CD14-positive monocyte (primary cell): ENCODE measurements around the gene CES2. TPM values are rescaled to one million over a fixed set of nuclear protein-coding genes. Genes with fewer than 3 reads are reported as not detected.
A peak's percentile ranks its signal among the peaks of the same experiment; 100 is the strongest.

ENCODE experiments used
- DNase-seq, 3 donors: peaks; one replicate each; pipeline ENCODE4 v3.0.0-alpha.2; 2011 to 2022
- H2AFZ ChIP-seq: 2 replicates; pipeline ENCODE4 v1.6.0; 2012; ENCODE audit warnings: mild to moderate bottlenecking, low read depth, low read length, inconsistent platforms; ENCODE audit not compliant: insufficient read depth, poor library complexity, severe bottlenecking
- H3K27ac ChIP-seq, 2 donors: 1 replicate in 1 of 2; 2 replicates in 1 of 2; pipeline ENCODE4 v1.5.1; 2012 to 2013; ENCODE audit warnings: low read length in 2 of 2, control low read depth in 1 of 2, inconsistent platforms in 1 of 2, low read depth in 1 of 2, mild to moderate bottlenecking in 1 of 2
- H3K27me3 ChIP-seq, 2 donors: one replicate each; pipeline versions ENCODE4 v1.6.0 to v1.6.1; 2011 to 2013; ENCODE audit warnings: low read length in 2 of 2; ENCODE audit not compliant: control insufficient read depth in 2 of 2, insufficient read depth in 2 of 2
- H3K36me3 ChIP-seq, 2 donors: replicated peaks in 1 of 2; 1 replicate in 1 of 2; 2 replicates in 1 of 2; pipeline versions ENCODE4 v1.5.1 to v1.6.1; 2012 to 2013; ENCODE audit warnings: low read length in 2 of 2, control low read depth in 1 of 2, inconsistent platforms in 1 of 2, mild to moderate bottlenecking in 1 of 2; ENCODE audit not compliant: insufficient read depth in 2 of 2, control insufficient read depth in 1 of 2
- H3K4me1 ChIP-seq, 2 donors: 1 replicate in 1 of 2; 2 replicates in 1 of 2; pipeline versions ENCODE4 v1.5.1 to v1.6.1; 2012 to 2013; ENCODE audit warnings: low read length in 2 of 2, control low read depth in 1 of 2, inconsistent platforms in 1 of 2, mild to moderate bottlenecking in 1 of 2, moderate library complexity in 1 of 2; ENCODE audit not compliant: insufficient read depth in 2 of 2, control insufficient read depth in 1 of 2
- H3K4me2 ChIP-seq: replicated peaks from 2 replicates; pipeline ENCODE3; 2012; ENCODE audit warnings: low read length, moderate library complexity, mild to moderate bottlenecking; ENCODE audit not compliant: poor library complexity, severe bottlenecking; ENCODE audit errors: extremely low read depth
- H3K4me3 ChIP-seq, 3 experiments: fragments of 200-600 bp in 1 of 3; sonication (generic) in 1 of 3; replicated peaks in 1 of 3; 1 replicate in 2 of 3; 2 replicates in 1 of 3; pipeline ENCODE4 v1.5.1; 2011 to 2013; ENCODE audit warnings: low read length in 3 of 3, mild to moderate bottlenecking in 3 of 3, control low read depth in 2 of 3, low read depth in 2 of 3, inconsistent platforms in 1 of 3, moderate library complexity in 1 of 3
- H3K79me2 ChIP-seq: 2 replicates; pipeline ENCODE4 v1.6.0; 2012; ENCODE audit warnings: mild to moderate bottlenecking, control low read depth, inconsistent platforms, low read length, moderate library complexity; ENCODE audit not compliant: insufficient read depth
- H3K9ac ChIP-seq: 2 replicates; pipeline ENCODE4 v1.6.0; 2017; ENCODE audit warnings: low read length, mild to moderate bottlenecking; ENCODE audit not compliant: insufficient read depth, poor library complexity, severe bottlenecking
- H3K9me3 ChIP-seq, 2 donors: replicated peaks in 1 of 2; 1 replicate in 1 of 2; 2 replicates in 1 of 2; pipeline versions ENCODE4 v1.5.1 to v1.6.1; 2012 to 2013; ENCODE audit warnings: low read length in 2 of 2, control low read depth in 1 of 2; ENCODE audit not compliant: control insufficient read depth in 1 of 2, insufficient read depth in 1 of 2
- H4K20me1 ChIP-seq: 2 replicates; pipeline ENCODE4 v1.6.0; 2012; ENCODE audit warnings: mild to moderate bottlenecking, low read length, control low read depth, moderate library complexity; ENCODE audit not compliant: insufficient read depth
- H3K27ac Mint-ChIP-seq, 7 donors: one replicate each; pipeline ENCODE4 v1.8.0; 2020; ENCODE audit warnings: mild to moderate bottlenecking in 7 of 7, mixed read lengths in 7 of 7, moderate library complexity in 6 of 7, inconsistent platforms in 2 of 7
- H3K27me3 Mint-ChIP-seq, 3 donors: one replicate each; pipeline ENCODE4 v1.8.0; 2021 to 2022; ENCODE audit warnings: low read depth in 3 of 3, mild to moderate bottlenecking in 3 of 3, mixed read lengths in 3 of 3, moderate library complexity in 3 of 3, inconsistent platforms in 1 of 3
- H3K36me3 Mint-ChIP-seq, 2 donors: one replicate each; pipeline ENCODE4 v1.8.0; 2020; ENCODE audit warnings: mixed read lengths in 2 of 2, inconsistent platforms in 1 of 2, mild to moderate bottlenecking in 1 of 2
- H3K4me1 Mint-ChIP-seq: one replicate; pipeline ENCODE4 v1.8.0; 2020; ENCODE audit warnings: mild to moderate bottlenecking, mixed read lengths
- H3K4me3 Mint-ChIP-seq, 2 donors: one replicate each; pipeline ENCODE4 v1.8.0; 2020; ENCODE audit warnings: mild to moderate bottlenecking in 2 of 2, mixed read lengths in 2 of 2, moderate library complexity in 1 of 2
- H3K9me3 Mint-ChIP-seq, 7 donors: one replicate each; pipeline ENCODE4 v1.8.0; 2020 to 2022; ENCODE audit warnings: mixed read lengths in 7 of 7, mild to moderate bottlenecking in 6 of 7, moderate library complexity in 6 of 7, inconsistent platforms in 2 of 7
- CTCF ChIP-seq: fragments of 200-600 bp; IDR thresholded peaks from one replicate; pipeline ENCODE4 v1.8.0; 2022; ENCODE audit warnings: antibody characterized with exemption, mild to moderate bottlenecking
- WGBS: methylation state at CpG from one replicate; pipeline ENCODE4 v1.1.5; 2013; ENCODE audit warnings: missing lambda C conversion rate; ENCODE audit not compliant: insufficient coverage; 5-methylcytosine and 5-hydroxymethylcytosine counted together
- intact Hi-C, 2 donors: fragments of 100-400 bp; cut with micrococcal nuclease; formaldehyde crosslinking; loops; one replicate each; pipeline versions ENCODE4 v1.15.0 to v1.15.1; 2023
- polyA plus RNA-seq, 3 donors: library from polyadenylated mRNA; depleted of rRNA in 1 of 3; unstranded in 2 of 3; stranded (reverse) in 1 of 3; fragments of 300-500 nt in 2 of 3; fragments of >200 nt in 1 of 3; fragmentation: Illumina TruSeq in 2 of 3; gene quantifications; 1 replicate in 2 of 3; 2 replicates in 1 of 3; pipeline ENCODE4 v1.2.3, GENCODE V29; 2012 to 2021

The CES2 gene
- polyA plus RNA-seq, 3 donors, result 14.0 to 29.0 (median 23.2) TPM

- H4K20me1 ChIP-seq, result peaks cover 22% of the 10 kb centered on the region
- H3K9me3 ChIP-seq, result no peaks in the 10 kb centered on the region
- no peak overlapping the region for H2AFZ ChIP-seq
- peaks cover 32 to 42% of the 10 kb centered on the region in 2 donors for H3K4me1 ChIP-seq
- DNase-seq, result no peak
- no CpG with 5 or more reads among the region's 2 CpGs for WGBS
- no peak for TF ChIP-seq CTCF
- H3K79me2 ChIP-seq, result peaks cover 41% of the 10 kb centered on the region
- Mint-ChIP-seq H3K4me3 (no peak overlapping the region), H3K4me1 (peaks cover 54% of the 10 kb centered on the region), H3K9me3 (peaks cover 0 to 2% (median 0%) of the 10 kb centered on the region in 7 donors), H3K27ac (no peak overlapping the region), H3K27me3 (peaks cover 0 to 14% (median 8%) of the 10 kb centered on the region in 3 donors), H3K36me3 (peaks cover 25 to 39% of the 10 kb centered on the region in 2 donors)
- H3K4me2 ChIP-seq, result no peak overlapping the region
- peaks cover 0 to 8% of the 10 kb centered on the region in 2 donors for H3K27me3 ChIP-seq
- intact Hi-C loops, result loop anchor here in 1 of 2 donors (5.0 kb wide), 1 partner anchor 34 kb away; no protein-coding TSS in a partner anchor
- H3K36me3 ChIP-seq, result peaks cover 5 to 17% of the 10 kb centered on the region in 2 donors
- no peak overlapping the region for H3K9ac ChIP-seq
- H3K4me3 ChIP-seq, result no peak overlapping the region
- H3K27ac ChIP-seq, result no peak overlapping the region
Measured at GRCh38 chr16:66931665-66932064, 3.7 kb upstream of the CES2 start.

GRCh38 chr16:66932076-66932475, 3.2 kb upstream of the CES2 start:
- peaks cover 27 to 41% of the 10 kb centered on the region in 2 donors for H3K36me3 Mint-ChIP-seq
- TF ChIP-seq CTCF, result no peak
- Histone ChIP-seq H3K9me3 (no peaks in the 10 kb centered on the region), H3K27me3 (peaks cover 0 to 3% of the 10 kb centered on the region in 2 donors), H3K9ac (no peak overlapping the region), H3K27ac (no peak overlapping the region), H3K79me2 (peaks cover 44% of the 10 kb centered on the region), H2AFZ (no peak overlapping the region), H3K4me2 (no peak overlapping the region), H3K36me3 (peaks cover 5 to 18% of the 10 kb centered on the region in 2 donors), H3K4me3 (no peak overlapping the region), H4K20me1 (peaks cover 27% of the 10 kb centered on the region), H3K4me1 (peaks cover 28 to 42% of the 10 kb centered on the region in 2 donors)
- H3K27ac Mint-ChIP-seq, result peak overlapping the region in 2 of 7 donors; percentile 9 to 26
- no peak overlapping the region for H3K4me3 Mint-ChIP-seq
- intact Hi-C loops, result loop anchor here in 1 of 2 donors (5.0 kb wide), 1 partner anchor 35 kb away; no protein-coding TSS in a partner anchor
- 100% methylated on average over 4 of the region's 4 CpGs for WGBS
- H3K4me1 Mint-ChIP-seq, result peaks cover 54% of the 10 kb centered on the region
- peaks cover 0 to 2% (median 0%) of the 10 kb centered on the region in 7 donors for H3K9me3 Mint-ChIP-seq
- DNase-seq, result no peak
- peaks cover 0 to 10% (median 4%) of the 10 kb centered on the region in 3 donors for H3K27me3 Mint-ChIP-seq
